ENCODE measurements around the gene NOS3. TPM values are rescaled to one million over a fixed set of nuclear protein-coding genes. Genes with fewer than 3 reads are reported as not detected.
A peak's percentile ranks its signal among the peaks of the same experiment; 100 is the strongest.

The NOS3 gene
- total and polyA plus RNA-seq, 2 donors (not counting 3 experiments of a cell fraction or from before 2014, with no cell fraction given): 82.8 to 95.1 TPM

DNA sequence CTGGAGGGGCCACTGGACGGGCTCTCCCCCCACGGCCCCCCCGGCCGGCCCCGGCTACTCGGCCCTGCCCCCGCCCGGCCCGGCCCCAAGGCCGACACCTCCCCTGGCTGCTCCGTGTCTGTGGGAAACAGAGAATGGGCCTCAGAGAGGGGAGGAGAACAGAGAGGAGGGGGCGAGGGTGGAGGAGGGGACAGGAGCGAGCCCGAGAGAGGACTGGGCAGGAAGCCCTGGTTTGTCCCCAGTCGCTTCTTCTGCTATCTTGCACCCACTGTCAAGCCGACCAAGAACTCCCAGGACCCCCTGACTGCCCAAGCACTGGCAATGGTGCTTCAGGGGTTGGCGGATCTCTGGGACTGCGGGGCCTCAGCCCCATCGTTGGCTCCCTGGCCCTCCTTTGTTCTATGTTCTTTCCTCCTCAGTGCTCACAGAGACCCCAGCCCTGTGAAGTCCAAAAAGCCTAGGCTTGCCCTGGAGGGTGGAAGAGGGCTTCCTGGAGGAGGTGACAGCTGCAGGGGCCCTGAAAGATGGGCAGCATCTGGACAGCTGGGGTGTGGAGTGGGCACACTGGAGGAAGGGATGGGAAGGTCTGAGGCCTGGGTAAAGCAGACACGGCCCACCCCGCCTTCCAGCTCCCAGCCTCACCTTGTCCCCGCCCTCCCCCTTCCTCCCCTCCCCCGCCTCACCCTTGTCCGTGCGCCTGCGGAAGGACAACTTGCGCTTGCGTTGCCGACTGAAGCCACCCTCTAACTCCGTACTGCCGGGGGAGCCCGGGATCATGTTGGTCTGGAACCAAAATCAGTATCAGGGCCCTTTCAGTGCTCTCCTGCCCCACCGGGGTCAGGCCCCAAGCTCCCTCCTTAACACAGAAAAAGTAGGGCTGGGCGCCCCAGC, 42.8 kb upstream of the NOS3 start:
- H3K4me1 ChIP-seq (ENCODE audit: control insufficient read depth, extremely low read depth, insufficient read depth, low read length): no peaks in the 10 kb centered on the region
- H3K4me2 ChIP-seq (ENCODE audit: insufficient read depth, low read length): no peak overlapping the region
- H3K27me3 ChIP-seq (ENCODE audit: control insufficient read depth in 2 of 2, insufficient read depth in 2 of 2, low read length in 2 of 2): peaks cover 7 to 13% of the 10 kb centered on the region in 2 experiments
- dilution Hi-C loops (cut with MboI; ENCODE audit: extremely low pct_ligation_motif_present, low sequenced_read_pairs) (no loop called here), intact Hi-C loops (cut with micrococcal nuclease) (no loop called here)
- no peak for FAIRE-seq
- POLR2A ChIA-PET: no interaction called here
- H3K4me3 ChIP-seq (replicated peaks in 1 of 3; ENCODE audit: insufficient read depth in 1 of 3, low read depth in 1 of 3, low read length in 3 of 3): no peak overlapping the region
- no peak for DNase-seq (ENCODE audit: low read depth, low spot score)
- no peak overlapping the region for H2AFZ ChIP-seq (ENCODE audit: low read depth, low read length)
- no peaks in the 10 kb centered on the region for H3K9me3 ChIP-seq (replicated peaks; ENCODE audit: control insufficient read depth, insufficient read depth, low read length)
- no peaks in the 10 kb centered on the region for H4K20me1 ChIP-seq (replicated peaks; ENCODE audit: control insufficient read depth, extremely low read depth, insufficient read depth, low read length)
- no peaks in the 10 kb centered on the region for H3K79me2 ChIP-seq (ENCODE audit: control insufficient read depth, insufficient read depth, low read length)
- TF ChIP-seq GATA2 (IDR thresholded peaks at IDR 0.05; ENCODE audit: insufficient read depth, insufficient read length, low read depth, low read length) (no peak), POLR2AphosphoS5 (IDR thresholded peaks at IDR 0.05; ENCODE audit: insufficient read depth, low read depth, low read length) (no peak), MYC (IDR thresholded peaks at IDR 0.05; ENCODE audit: low read depth, low read length) (no peak), EZH2 (IDR thresholded peaks at IDR 0.05; ENCODE audit: borderline replicate concordance, low read depth, low read length, severe bottlenecking) (peak; percentile 43), POLR2A (IDR thresholded peaks at IDR 0.05; ENCODE audit: low read depth, low read length) (no peak), JUN (IDR thresholded peaks at IDR 0.05; ENCODE audit: borderline replicate concordance, insufficient read depth, insufficient read length, low read depth) (no peak), FOS (IDR thresholded peaks at IDR 0.05; ENCODE audit: borderline replicate concordance, insufficient read depth, low read length) (no peak)
- TF ChIP-seq, protein P1, sequence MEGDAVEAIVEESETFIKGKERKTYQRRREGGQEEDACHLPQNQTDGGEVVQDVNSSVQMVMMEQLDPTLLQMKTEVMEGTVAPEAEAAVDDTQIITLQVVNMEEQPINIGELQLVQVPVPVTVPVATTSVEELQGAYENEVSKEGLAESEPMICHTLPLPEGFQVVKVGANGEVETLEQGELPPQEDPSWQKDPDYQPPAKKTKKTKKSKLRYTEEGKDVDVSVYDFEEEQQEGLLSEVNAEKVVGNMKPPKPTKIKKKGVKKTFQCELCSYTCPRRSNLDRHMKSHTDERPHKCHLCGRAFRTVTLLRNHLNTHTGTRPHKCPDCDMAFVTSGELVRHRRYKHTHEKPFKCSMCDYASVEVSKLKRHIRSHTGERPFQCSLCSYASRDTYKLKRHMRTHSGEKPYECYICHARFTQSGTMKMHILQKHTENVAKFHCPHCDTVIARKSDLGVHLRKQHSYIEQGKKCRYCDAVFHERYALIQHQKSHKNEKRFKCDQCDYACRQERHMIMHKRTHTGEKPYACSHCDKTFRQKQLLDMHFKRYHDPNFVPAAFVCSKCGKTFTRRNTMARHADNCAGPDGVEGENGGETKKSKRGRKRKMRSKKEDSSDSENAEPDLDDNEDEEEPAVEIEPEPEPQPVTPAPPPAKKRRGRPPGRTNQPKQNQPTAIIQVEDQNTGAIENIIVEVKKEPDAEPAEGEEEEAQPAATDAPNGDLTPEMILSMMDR (IDR thresholded peaks at IDR 0.05; ENCODE audit: extremely low read depth in 1 of 2, insufficient read depth in 1 of 2, low read depth in 1 of 2, low read length in 2 of 2): no peak
- TF ChIP-seq, protein P2, sequence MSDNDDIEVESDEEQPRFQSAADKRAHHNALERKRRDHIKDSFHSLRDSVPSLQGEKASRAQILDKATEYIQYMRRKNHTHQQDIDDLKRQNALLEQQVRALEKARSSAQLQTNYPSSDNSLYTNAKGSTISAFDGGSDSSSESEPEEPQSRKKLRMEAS (IDR thresholded peaks at IDR 0.05; ENCODE audit: insufficient read depth, insufficient read length): no peak
- CTCF ChIA-PET: interaction anchor here (2.0 kb wide), 1 partner anchor 38 kb away, joined by 6 read pairs; no protein-coding TSS in a partner anchor
- BruUV-seq (replicated peaks): no TSS peak
- no peak overlapping the region for H3K27ac ChIP-seq (ENCODE audit: insufficient read depth, low read depth, low read length)
- no peak overlapping the region for H3K9ac ChIP-seq (replicated peaks; ENCODE audit: extremely low read depth, insufficient read depth, low read length)
- no peaks in the 10 kb centered on the region for H3K36me3 ChIP-seq (ENCODE audit: control insufficient read depth in 2 of 2, extremely low read depth in 1 of 2, insufficient read depth in 2 of 2, low read length in 2 of 2)
- no peaks in the 10 kb centered on the region for H3K9me1 ChIP-seq (replicated peaks; ENCODE audit: control insufficient read depth, extremely low read depth, insufficient read depth, low read length)
